Loucy (cell line): Measurements from ENCODE around the gene NEDD4.

Experiments used
- H2AFZ ChIP-seq: fragments of 200-600 bp; sonication (generic); 2 replicates; pipeline ENCODE4 v1.6.0; 2016; ENCODE audit warnings: antibody characterized with exemption, mild to moderate bottlenecking, low read length, moderate library complexity
- H3F3A ChIP-seq: fragments of 200-600 bp; 2 replicates; pipeline ENCODE4 v1.6.0; 2016; ENCODE audit warnings: antibody characterized with exemption, low read depth, mild to moderate bottlenecking
- H3K27me3 ChIP-seq: fragments of 200-600 bp; sonication (generic); 2 replicates; pipeline ENCODE4 v1.6.1; 2014; ENCODE audit warnings: low read length, mild to moderate bottlenecking; ENCODE audit not compliant: insufficient read depth, poor library complexity, severe bottlenecking
- H3K36me3 ChIP-seq: fragments of 200-600 bp; sonication (generic); 2 replicates; pipeline ENCODE4 v1.6.1; 2016; ENCODE audit warnings: low read length; ENCODE audit not compliant: insufficient read depth
- H3K4me1 ChIP-seq: fragments of 200-600 bp; sonication (generic); 2 replicates; pipeline ENCODE4 v1.5.1; 2014; ENCODE audit warnings: low read length, mild to moderate bottlenecking; ENCODE audit not compliant: insufficient read depth, poor library complexity, severe bottlenecking
- H3K4me2 ChIP-seq: fragments of 200-600 bp; sonication (generic); 2 replicates; pipeline ENCODE4 v1.6.0; 2014; ENCODE audit warnings: antibody characterized with exemption, low read length, low read depth, mild to moderate bottlenecking; ENCODE audit not compliant: poor library complexity, severe bottlenecking
- H3K4me3 ChIP-seq: fragments of 200-600 bp; sonication (generic); 2 replicates; pipeline ENCODE4 v1.5.1; 2014; ENCODE audit warnings: low read length, mild to moderate bottlenecking, mixed read lengths; ENCODE audit not compliant: poor library complexity, severe bottlenecking
- H3K79me2 ChIP-seq: fragments of 200-600 bp; sonication (generic); 2 replicates; pipeline ENCODE4 v1.6.1; 2014; ENCODE audit warnings: low read length; ENCODE audit not compliant: insufficient read depth
- H3K9ac ChIP-seq: fragments of 200-600 bp; sonication (generic); 2 replicates; pipeline ENCODE4 v1.6.0; 2014; ENCODE audit warnings: mild to moderate bottlenecking, low read depth, low read length, moderate library complexity; ENCODE audit not compliant: poor library complexity, severe bottlenecking
- H3K9me2 ChIP-seq: fragments of 200-600 bp; sonication (generic); replicated peaks from 2 replicates; pipeline ENCODE4 v1.6.1; 2016; ENCODE audit warnings: low read depth, low read length, mixed read lengths
- H3K9me3 ChIP-seq: fragments of 200-600 bp; sonication (generic); 2 replicates; pipeline ENCODE4 v1.6.1; 2014; ENCODE audit warnings: mild to moderate bottlenecking, antibody characterized with exemption, low read length, low read depth; ENCODE audit not compliant: insufficient read depth
- H4K20me1 ChIP-seq: fragments of 200-600 bp; sonication (generic); 2 replicates; pipeline ENCODE4 v1.6.0; 2014; ENCODE audit warnings: antibody characterized with exemption, low read length, mild to moderate bottlenecking; ENCODE audit not compliant: insufficient read depth, poor library complexity, severe bottlenecking
- EZH2phosphoT487 ChIP-seq: fragments of 200-600 bp; IDR thresholded peaks from 2 replicates; pipeline ENCODE4 v1.6.1; 2018; ENCODE audit warnings: antibody characterized with exemption, mild to moderate bottlenecking, moderate library complexity, borderline replicate concordance
- TF ChIP-seq, protein P1 (sequence below): fragments of 200-600 bp; sonication (generic); conservative IDR thresholded peaks from 2 replicates; pipeline ENCODE4 v1.5.1; 2014; ENCODE audit warnings: mild to moderate bottlenecking, antibody characterized with exemption, low read length

The NEDD4 gene

DNA sequence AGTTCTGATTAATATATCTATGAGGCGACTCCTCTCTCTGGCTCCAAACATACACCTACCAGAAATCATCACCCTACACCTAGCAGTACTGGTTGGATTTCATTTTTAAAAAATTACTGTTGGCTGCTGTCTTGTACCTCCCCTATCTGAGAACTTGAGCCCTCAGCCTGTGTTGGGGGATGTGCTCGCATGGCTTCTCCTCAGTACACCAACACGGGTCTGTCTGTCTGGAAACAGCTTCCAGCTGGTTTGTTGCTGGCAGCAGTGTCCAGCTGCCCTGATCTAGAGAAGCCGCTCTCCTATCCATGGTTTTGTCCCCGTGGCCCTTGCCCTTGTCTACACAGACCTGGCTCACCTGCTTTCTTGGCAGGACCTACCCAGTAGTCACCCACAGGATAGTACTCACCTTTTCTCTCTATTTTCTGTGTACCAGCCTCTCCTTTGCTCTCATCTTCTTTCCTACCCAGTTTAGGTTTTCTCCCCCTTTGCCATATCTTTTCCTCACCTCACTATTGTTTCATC is 43.2 kb upstream of the NEDD4 start:
- H3K9me2 ChIP-seq = no peaks in the 10 kb centered on the region
- H3K4me3 ChIP-seq = no peak overlapping the region
- H2AFZ ChIP-seq = no peak overlapping the region
- no peak overlapping the region for H3K9ac ChIP-seq
- no peaks in the 10 kb centered on the region for H3F3A ChIP-seq
- H3K27me3 ChIP-seq = no peaks in the 10 kb centered on the region
- no peaks in the 10 kb centered on the region for H4K20me1 ChIP-seq
- no peaks in the 10 kb centered on the region for H3K9me3 ChIP-seq
- H3K79me2 ChIP-seq = no peaks in the 10 kb centered on the region
- H3K36me3 ChIP-seq = no peaks in the 10 kb centered on the region
- no peak for TF ChIP-seq EZH2phosphoT487
- TF ChIP-seq, protein P1, sequence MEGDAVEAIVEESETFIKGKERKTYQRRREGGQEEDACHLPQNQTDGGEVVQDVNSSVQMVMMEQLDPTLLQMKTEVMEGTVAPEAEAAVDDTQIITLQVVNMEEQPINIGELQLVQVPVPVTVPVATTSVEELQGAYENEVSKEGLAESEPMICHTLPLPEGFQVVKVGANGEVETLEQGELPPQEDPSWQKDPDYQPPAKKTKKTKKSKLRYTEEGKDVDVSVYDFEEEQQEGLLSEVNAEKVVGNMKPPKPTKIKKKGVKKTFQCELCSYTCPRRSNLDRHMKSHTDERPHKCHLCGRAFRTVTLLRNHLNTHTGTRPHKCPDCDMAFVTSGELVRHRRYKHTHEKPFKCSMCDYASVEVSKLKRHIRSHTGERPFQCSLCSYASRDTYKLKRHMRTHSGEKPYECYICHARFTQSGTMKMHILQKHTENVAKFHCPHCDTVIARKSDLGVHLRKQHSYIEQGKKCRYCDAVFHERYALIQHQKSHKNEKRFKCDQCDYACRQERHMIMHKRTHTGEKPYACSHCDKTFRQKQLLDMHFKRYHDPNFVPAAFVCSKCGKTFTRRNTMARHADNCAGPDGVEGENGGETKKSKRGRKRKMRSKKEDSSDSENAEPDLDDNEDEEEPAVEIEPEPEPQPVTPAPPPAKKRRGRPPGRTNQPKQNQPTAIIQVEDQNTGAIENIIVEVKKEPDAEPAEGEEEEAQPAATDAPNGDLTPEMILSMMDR = no peak
- no peak overlapping the region for H3K4me2 ChIP-seq
- no peaks in the 10 kb centered on the region for H3K4me1 ChIP-seq

DNA sequence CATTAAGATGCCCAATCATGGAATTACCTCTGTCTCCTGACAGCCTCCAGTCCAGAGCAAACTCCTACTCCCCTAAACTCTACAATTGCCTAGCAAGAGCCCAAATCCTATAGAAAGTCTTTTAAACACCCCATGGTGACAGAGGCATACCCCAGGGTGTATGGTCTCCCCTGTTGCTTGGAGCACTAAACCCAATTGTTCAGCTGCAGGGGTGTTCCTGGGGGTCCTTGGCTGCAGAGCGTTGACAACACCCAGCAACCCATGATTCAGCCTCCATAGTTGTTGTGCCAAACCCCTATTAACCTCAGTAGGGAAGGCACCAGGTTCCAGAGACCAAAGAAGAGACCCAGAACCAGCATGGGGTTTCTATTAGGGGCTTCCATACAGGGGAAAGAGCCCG is 41.8 kb upstream of the NEDD4 start:
- no peak overlapping the region for H3K4me2 ChIP-seq
- no peaks in the 10 kb centered on the region for H3K79me2 ChIP-seq
- H3K4me3 ChIP-seq = no peak overlapping the region
- no peaks in the 10 kb centered on the region for H3K9me3 ChIP-seq
- H4K20me1 ChIP-seq = no peaks in the 10 kb centered on the region
- H3K27me3 ChIP-seq = no peaks in the 10 kb centered on the region
- no peak overlapping the region for H3K9ac ChIP-seq
- TF ChIP-seq EZH2phosphoT487 = no peak
- TF ChIP-seq, protein P1 = no peak
- H3K4me1 ChIP-seq = no peaks in the 10 kb centered on the region
- H2AFZ ChIP-seq = no peak overlapping the region
- no peaks in the 10 kb centered on the region for H3K9me2 ChIP-seq
- H3K36me3 ChIP-seq = no peaks in the 10 kb centered on the region
- H3F3A ChIP-seq = no peaks in the 10 kb centered on the region

DNA sequence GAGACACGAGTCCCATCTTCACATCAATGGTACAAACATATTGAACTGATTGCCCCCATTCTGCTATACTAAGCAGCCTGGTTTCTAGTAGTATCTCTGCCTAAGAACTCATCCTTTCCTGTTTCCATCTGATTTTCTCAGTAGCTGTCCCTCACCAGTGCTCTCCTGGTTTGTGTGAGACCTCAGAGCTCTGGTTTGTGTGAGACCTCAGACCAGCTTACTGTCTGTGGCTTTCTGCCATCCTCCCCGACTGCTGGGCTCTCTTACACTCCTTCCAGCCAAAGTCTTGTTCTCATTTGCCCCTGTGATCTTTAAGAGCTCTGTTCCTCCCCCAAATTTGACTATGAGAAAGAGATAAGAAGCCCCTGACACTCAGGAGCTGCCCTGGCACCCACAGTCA is 41.1 kb upstream of the NEDD4 start:
- Histone ChIP-seq H3K9ac (no peak overlapping the region), H3K36me3 (no peaks in the 10 kb centered on the region), H4K20me1 (no peaks in the 10 kb centered on the region), H2AFZ (no peak overlapping the region), H3F3A (no peaks in the 10 kb centered on the region), H3K4me2 (no peak overlapping the region), H3K27me3 (no peaks in the 10 kb centered on the region), H3K9me3 (no peaks in the 10 kb centered on the region), H3K4me1 (no peaks in the 10 kb centered on the region), H3K4me3 (no peak overlapping the region), H3K9me2 (no peaks in the 10 kb centered on the region), H3K79me2 (no peaks in the 10 kb centered on the region)
- TF ChIP-seq EZH2phosphoT487 = no peak
- TF ChIP-seq, protein P1 = no peak
